HG03064 (cell line): ENCODE measurements around the gene ATF4.

ENCODE experiments used
- ATAC-seq: cut with Tn5 transposase; IDR thresholded peaks from one replicate; pipeline ENCODE4 v1.9.1; 2021; ENCODE audit warnings: low read depth; ENCODE audit not compliant: unreplicated experiment

The ATF4 gene

DNA sequence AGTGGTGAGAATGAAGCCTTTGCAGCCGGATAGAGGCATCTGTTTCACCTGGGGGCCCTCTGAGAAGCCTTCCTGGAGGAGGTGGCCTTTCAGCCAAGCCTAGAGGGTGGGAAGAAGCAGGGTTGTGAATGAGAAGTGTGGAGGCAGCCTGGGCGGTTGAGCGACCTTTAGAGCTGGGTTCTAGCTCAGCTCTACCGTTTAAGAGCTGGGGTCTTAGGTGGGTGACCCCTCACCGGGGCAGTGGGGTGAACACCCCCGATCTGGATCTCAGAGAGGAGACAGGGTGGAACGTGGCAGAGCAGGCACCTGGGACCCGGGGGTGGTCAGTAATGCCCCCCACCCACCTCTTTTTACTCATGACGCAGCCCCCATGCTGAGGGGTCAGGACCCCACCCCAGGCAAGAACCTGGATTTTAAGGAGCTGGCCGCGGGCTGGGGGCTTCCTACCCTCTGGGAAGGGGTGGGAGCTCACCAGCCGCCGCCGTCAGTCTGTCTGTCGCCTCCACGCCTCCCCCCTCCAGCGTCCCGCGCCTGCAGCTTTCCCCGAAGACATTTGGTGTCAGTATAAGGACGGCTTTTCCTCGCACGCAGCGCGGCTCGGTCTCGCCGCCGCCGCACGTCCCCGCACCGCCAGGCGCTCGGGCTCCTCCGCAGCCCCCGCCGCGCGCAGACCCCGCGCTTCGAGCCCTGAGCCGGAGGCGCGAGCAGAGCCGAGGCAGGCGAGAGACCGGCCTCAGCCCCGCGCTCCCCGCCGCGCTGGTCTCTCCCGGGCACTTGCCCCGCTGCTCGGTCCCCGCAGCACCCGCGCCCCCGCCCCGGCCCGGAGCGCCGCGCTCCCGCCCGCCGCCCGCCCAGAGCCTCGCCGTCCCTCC is 36.8 kb downstream of the ATF4 start:
- no peak for ATAC-seq

DNA sequence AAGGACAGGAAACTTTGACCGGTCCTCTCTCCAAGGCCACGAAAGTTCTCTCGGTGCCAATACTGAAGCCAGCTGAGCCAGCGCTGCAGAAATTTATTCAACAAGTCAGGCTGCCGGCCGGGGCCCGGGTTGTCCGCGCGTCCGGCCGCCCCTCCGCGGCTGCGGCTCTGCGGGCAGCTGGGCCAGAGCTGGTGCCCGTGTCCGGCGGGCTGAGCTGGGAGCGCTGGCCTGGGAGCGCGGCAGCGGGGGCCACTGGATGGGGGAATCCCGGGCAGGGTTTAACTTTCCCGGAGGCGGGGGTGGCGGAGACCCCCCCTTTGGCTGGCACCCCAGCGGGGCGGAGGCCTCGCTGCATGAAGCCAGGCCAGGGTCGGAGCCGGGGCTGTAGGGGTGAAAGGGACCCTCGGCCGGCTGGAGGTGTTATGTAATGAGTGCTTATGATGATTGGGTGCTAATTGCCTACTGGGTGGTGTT is 37.9 kb downstream of the ATF4 start:
- no peak for ATAC-seq

DNA sequence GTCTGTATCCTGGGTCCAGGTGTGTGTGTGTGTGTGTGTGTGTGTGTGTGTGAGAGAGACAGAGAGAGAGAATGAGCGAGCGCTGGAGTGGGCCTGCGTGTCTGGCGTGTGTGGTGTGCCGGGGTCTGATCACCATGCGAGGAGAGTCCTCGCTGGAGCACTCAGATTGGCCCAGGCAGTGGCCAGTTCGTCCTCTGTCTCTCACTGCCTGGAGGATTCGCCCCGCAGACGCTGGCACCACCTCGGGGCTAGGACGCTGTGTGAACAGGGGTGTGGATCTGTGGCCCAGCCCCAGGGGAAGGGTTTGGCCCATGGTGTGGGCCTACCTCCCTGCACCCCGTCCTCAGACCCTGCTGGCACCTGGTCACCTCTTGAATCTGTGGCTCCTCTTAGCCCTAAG is 38.6 kb downstream of the ATF4 start:
- no peak for ATAC-seq

DNA sequence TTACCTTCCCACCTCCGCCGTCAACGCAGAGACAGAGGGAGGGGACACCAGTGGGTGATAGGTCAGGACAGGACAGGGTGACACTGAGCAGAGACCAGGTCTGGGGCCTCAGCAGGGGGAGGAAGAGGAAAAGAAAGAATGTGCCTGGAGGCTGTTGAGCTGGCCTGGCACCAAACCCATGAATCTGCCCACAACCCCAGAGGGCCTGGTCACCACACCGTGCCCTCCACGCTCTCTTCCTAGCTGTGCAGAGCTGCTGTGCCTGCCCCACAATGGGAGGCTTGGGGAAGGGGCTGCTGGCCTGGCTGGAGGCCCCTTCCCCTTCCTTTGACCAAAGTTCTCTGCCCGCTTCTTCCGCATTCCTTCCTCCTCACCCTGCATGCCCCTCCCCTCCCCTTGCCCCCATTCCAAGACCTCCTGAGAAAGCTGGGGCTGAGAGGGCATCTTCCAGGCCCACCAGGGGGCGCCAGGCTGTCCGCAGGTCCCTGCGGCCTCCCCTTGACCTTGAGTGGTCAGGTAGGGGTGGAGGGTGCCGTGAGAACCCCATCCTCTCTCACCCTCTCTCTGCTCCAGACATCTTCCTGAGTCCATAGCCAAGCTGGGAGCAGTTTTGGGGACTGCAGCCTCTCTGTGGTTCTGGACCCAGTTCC is 39.2 kb downstream of the ATF4 start:
- ATAC-seq = no peak

DNA sequence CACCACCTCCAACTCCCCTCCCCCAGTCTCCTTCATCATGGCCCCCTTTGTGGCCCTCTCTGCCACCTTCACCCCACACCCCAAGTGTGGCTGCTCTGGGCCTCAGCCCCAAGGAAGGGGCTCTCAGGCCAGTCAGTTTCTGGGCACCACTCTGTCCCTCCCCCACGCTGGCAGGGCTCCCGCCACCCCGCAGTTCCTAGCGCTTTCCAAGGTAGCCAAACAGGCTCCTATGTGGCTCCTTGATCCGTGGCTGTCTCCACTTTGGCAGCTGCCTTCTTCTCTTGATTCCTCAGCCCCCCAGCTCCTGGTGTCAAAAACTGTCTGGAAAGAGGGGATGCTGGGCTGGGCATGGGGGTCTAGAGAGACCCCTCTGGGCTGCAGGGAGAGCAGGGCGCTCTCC is 39.8 kb downstream of the ATF4 start:
- ATAC-seq = no peak

DNA sequence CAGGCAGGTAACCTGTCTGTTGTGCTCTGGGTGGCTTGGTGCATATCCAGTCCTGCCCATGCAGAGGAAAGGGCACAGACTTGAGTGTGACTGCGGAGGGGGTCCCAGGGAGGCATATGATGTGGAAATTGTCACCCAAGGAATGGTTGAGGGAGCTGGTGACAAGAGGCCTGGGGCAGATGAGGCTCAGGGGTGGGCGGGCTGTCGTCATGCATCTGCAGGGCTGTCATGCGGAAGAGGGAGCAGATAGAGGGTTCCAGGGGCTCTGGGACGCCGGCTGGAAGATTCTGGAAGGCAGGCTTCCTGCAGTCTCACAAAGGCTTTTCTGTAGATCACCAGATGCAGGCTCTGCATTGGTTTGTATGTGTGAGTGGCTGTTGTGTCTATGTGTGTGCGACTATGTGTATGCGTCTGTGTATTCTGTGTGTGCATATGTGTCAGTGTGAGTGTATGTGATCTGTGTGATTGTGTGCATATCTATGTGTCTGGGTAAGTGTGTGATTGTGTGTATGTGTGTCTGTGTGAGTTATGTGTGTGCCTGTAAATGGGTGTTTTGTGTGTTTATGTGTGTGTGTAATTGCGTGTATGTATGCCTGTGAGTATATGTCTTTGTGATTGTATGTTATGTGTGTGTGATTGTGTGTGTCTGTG is 42.6 kb downstream of the ATF4 start:
- no peak for ATAC-seq

DNA sequence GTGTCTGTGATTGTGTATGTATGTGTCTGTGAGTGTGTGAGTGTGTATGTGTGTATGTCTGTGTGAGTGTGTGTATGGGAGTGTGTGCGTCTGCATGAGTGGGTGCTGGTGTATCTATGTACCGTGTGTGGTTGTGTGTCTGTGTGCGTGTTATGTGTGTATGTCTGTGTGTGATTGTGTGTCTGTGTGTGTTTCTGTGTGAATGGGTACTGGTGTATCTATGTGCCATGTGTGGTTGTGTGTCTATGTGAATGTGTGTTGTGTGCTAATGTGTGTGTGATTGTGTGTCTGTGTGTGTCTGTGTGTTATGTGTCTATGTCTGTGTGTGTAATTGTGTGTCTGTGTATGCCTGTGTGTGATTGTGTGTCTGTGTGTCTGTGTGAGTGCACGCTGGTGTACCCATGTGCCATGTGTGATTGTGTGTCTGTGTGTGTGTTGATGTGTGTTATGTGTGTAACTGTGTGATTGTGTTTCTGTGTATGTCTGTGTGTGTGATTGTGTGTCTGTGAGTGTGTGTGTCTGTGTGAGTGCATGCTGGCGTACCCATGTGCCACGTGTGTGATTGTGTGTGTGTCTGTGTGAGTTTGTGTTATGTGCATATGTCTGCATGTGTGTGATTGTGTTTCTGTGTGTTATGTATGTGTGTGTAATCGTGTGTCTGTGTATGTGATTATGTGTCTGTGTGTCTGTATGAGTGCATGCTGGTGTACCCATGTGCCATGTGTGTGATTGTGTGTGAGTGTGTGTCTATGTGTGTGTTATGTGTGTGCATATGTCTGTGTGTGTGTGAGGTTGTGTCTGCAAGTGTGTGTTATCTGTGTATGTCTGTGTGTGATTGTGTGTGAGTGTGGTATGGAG is 43.4 kb downstream of the ATF4 start:
- no peak for ATAC-seq

DNA sequence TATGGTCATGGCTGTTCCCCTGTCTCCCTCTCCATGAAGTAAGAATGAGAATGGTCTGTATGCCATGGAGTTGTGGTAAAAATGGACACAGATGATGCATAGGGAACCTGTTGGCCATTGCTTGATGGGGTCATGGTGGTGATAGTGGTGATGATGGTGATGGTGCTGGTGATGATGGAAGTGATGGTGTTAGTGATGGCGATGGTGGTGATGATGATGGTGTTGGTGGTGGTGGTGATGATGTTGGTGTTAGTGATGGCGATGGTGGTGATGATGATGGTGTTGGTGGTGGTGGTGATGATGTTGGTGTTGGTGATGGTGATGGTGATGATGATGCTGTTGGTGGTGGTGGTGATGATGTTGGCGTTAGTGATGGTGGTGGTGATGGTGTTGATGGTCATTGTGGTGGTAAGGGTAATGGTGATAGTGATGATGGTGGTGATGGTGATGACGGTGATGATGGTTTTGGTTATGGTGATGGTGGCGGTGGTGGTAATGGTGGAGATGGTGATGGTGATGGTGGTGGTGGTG is 45.1 kb downstream of the ATF4 start:
- ATAC-seq = no peak

DNA sequence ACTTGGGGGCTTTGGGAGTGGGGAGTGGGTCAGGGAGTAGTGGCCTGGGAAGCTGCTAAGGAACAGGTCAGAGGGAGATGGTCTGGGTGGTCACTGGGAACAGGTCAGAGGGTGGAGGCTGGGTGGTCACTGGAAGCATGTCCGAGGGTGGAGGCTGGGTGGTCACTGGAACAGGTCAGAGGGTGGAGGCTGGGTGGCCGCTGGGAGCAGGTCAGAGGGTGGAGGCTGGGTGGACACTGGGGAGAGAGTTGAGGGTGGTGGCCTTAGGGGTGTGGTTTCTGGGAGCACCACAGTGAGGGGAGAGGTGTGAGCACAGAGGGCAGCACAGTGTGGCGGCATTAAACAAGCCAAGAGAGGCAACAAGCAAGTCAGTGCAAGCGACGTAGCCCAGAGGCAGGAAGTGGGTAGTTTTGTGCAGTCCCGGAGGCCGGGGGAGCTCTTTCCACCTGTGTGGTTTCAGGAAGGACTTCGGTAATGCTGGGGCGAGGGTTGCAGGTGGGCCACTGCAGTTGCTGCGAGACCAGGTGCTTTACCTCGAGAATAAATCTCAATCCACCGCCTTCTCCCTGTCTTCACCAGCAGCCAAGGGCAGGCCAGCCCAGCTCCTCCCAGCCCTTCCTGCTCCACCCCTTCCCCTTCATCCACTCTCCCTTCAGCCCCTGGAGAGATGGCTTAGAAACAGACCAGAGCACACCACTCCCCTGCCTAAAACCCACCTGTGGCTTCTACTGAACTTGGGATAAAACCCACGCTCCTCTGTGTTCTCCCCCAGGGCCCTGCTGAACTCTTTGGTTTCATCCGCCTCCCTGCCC is 47.0 kb downstream of the ATF4 start:
- no peak for ATAC-seq

DNA sequence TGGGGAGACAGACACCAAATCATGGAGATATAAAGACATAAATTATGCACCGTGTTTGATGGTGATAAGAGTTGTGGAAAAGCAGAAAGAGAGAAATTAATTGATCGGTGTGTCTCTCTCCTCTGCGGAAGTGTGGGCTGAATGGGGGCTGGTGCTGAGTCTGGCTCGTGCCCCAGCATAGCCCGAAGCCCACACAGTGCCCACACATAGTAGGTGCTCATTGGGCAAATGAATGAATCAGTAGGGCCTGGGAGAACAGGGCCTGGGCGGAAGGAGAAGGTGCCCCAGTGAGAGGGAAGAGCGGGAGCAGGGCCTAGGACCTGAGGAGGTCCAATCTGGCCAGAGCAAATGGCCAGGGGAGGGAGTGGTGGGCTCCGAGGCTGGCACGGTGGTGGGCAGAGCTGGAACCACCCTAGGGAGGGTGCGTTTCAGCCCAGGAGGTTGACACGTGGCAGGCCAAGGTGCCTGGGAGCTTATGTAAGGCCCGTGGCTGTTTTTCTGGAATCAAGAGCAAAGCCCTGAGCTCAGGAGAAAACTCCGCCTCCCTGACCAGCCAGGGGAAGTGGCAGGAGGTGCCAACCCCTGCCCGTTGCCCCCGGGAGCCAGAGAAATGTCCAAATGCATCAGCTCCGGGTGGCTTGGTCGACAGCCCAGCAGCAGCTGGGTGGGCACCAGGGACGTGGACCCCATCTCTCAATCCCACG is 48.1 kb downstream of the ATF4 start:
- ATAC-seq = no peak

DNA sequence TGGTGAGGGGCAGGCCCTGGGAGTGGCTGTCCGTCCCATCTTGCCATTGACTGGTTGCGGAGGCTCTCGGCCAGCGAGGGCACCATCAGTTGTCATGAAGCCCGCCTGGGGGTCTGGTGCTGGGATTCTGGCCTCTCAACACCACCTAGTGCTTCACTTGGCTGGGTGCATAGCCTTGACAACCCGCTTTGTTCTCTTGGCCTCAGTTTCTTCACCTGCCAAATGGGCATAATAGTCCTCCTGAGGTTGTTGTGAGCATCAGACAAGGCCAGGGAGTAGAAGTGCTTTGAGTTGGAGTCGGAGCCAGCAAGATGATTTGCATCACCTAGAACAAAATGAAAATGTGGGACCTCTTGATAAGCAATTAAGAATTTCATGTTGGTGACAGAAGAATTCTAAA is 48.7 kb downstream of the ATF4 start:
- no peak for ATAC-seq

DNA sequence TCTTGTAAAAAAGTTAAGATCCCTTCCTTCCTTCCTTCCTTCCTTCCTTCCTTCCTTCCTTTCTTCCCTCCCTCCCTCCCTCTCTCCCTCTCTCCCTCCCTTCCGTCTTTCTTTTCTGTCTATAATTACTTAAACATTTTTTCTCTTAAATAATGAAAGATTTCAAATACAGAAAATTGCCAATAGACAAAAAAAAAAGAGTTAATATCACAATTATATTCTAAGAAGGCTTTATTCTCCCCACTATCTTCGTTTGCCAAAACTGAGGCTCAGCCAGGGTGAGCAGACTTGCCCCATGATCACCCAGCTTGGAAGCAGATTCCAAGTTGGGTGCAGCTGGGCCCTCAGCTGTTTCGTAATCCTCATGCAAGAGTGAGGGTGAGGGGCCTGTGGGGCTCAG is 49.9 kb downstream of the ATF4 start:
- no peak for ATAC-seq

DNA sequence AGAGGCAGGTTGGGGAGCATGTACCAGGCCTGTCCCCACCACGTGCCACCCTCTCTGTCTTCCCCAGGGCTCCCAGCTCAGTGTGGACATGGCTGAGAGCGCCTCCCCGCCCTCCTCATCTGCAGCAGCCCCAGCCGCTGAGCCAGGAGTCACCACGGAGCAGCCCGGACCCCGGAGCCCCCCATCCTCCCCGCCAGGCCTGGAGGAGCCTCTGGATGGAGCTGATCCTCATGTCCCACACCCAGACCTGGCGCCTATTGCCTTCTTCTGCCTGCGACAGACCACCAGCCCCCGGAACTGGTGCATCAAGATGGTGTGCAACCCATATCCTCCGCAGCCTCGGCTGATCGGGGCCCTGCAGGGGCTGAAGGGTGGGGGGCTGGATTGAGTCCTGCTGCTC is 50.3 kb downstream of the ATF4 start, which contains the start of gene CACNA1I:
CACNA1I (plus strand) TSS at position 89 of the 400 bp plus-strand sequence; CDS start at position 89, 0 bp downstream.
- ATAC-seq = no peak

DNA sequence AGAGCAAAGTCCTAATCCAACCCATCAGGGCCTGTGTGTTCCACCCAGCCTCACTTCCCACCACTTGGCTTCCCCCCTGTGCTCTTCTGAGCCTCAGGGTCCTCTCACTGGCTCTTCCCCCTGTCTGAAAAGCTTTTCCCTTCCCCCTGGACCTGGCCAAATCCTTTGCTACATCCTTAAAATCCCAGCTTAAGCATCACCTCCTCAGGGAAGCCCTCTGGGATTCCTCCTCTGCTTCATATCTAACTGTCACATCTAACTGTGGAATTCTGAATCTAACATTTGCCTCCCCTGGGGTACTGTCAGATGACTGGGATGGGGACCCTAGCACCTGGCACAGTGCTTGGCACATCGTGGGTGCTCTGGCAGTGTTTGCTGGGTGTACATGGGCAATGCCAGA is 51.2 kb downstream of the ATF4 start:
- no peak for ATAC-seq
